Tibial artery (tissue), 4 donors: Measurements from ENCODE around the gene DNM1.

Experiments
- DNase-seq, 2 donors: peaks; one replicate each; pipeline ENCODE4 v3.0.0-alpha.2; 2019
- H3K27ac ChIP-seq, 2 donors: fragments of 200-600 bp; sonication (generic) in 1 of 2; 1 replicate in 1 of 2; 2 replicates in 1 of 2; pipeline ENCODE4 v1.5.1; 2018 to 2019; ENCODE audit warnings: mild to moderate bottlenecking in 1 of 2
- H3K27me3 ChIP-seq, 2 donors: fragments of 200-600 bp; sonication (generic) in 1 of 2; one replicate each; pipeline versions ENCODE4 v1.5.1 to v1.6.0; 2016 to 2019
- H3K36me3 ChIP-seq, 3 donors: fragments of 200-600 bp; sonication (generic) in 2 of 3; one replicate each; pipeline ENCODE4 v1.5.1; 2016 to 2019; ENCODE audit warnings: mild to moderate bottlenecking in 2 of 3
- H3K4me1 ChIP-seq, 4 donors: fragments of 200-600 bp; sonication (generic) in 2 of 4; 1 replicate in 3 of 4; 2 replicates in 1 of 4; pipeline ENCODE4 v1.5.1; 2016 to 2019
- H3K4me3 ChIP-seq, 2 donors: fragments of 200-600 bp; sonication (generic) in 1 of 2; 1 replicate in 1 of 2; 2 replicates in 1 of 2; pipeline ENCODE4 v1.5.1; 2018 to 2019; ENCODE audit warnings: mild to moderate bottlenecking in 2 of 2
- H3K9me3 ChIP-seq, 3 donors: fragments of 200-600 bp; sonication (generic) in 1 of 3; one replicate each; pipeline ENCODE4 v1.5.1; 2016 to 2019
- CTCF ChIP-seq, 2 experiments: fragments of 200-600 bp in 1 of 2; fragments of 450-650 bp in 1 of 2; IDR thresholded peaks; one replicate each; pipeline ENCODE4 v1.5.1; 2017 to 2019; ENCODE audit warnings: antibody characterized with exemption in 2 of 2, mild to moderate bottlenecking in 1 of 2, moderate library complexity in 1 of 2
- intact Hi-C: fragments of 100-400 bp; cut with DNase I; formaldehyde crosslinking; loops from one replicate; pipeline ENCODE4 v1.15.0; 2023; ENCODE audit warnings: low total_unique reads

DNM1 gene

GRCh38 chr9:128266868-128267590 is 63.9 kb downstream of the DNM1 start:
- H3K36me3 ChIP-seq: peaks cover 58 to 91% (median 72%) of the 10 kb centered on the region in 3 donors
- DNase-seq: no peak
- intact Hi-C loops: no loop called here
- H3K4me1 ChIP-seq: no peaks in the 10 kb centered on the region
- H3K4me3 ChIP-seq: no peak overlapping the region
- H3K27me3 ChIP-seq: no peaks in the 10 kb centered on the region
- no peak overlapping the region for H3K27ac ChIP-seq
- no peaks in the 10 kb centered on the region for H3K9me3 ChIP-seq
- no peak for TF ChIP-seq CTCF (IDR thresholded peaks at IDR 0.05)

- Histone ChIP-seq H3K4me1 (peaks cover 0 to 16% (median 15%) of the 10 kb centered on the region in 4 donors), H3K4me3 (no peak overlapping the region), H3K9me3 (no peaks in the 10 kb centered on the region), H3K27me3 (no peaks in the 10 kb centered on the region), H3K27ac (no peak overlapping the region), H3K36me3 (peaks cover 36 to 68% (median 52%) of the 10 kb centered on the region in 3 donors)
- no peak for DNase-seq
- intact Hi-C loops: no loop called here
- no peak for TF ChIP-seq CTCF (IDR thresholded peaks at IDR 0.05)
These were observed 67.9 kb downstream of the DNM1 start for GRCh38 chr9:128271112-128271511.

GRCh38 chr9:128271512-128271911 is 68.3 kb downstream of the DNM1 start:
- intact Hi-C loops: no loop called here
- H3K4me1 ChIP-seq: peaks cover 0 to 18% (median 16%) of the 10 kb centered on the region in 4 donors
- DNase-seq: no peak
- no peaks in the 10 kb centered on the region for H3K9me3 ChIP-seq
- no peak overlapping the region for H3K4me3 ChIP-seq
- TF ChIP-seq CTCF (IDR thresholded peaks at IDR 0.05): no peak
- no peak overlapping the region for H3K27ac ChIP-seq
- no peaks in the 10 kb centered on the region for H3K27me3 ChIP-seq
- H3K36me3 ChIP-seq: peaks cover 34 to 64% (median 49%) of the 10 kb centered on the region in 3 donors

GRCh38 chr9:128274245-128274644 is 71.1 kb downstream of the DNM1 start:
- peaks cover 0 to 29% (median 22%) of the 10 kb centered on the region in 4 donors for H3K4me1 ChIP-seq
- no peak for TF ChIP-seq CTCF (IDR thresholded peaks at IDR 0.05)
- peak overlapping the region; percentile 68 to 94 for H3K4me3 ChIP-seq

GRCh38 chr9:128275198-128276007 is 72.2 kb downstream of the DNM1 start, which contains the start of gene GOLGA2:
Gene GOLGA2, minus strand, starts transcription at chr9:128276007. Its CDS starts 31 bp downstream, at chr9:128275976.
- Histone ChIP-seq H3K27ac (peak within 1 kb of the TSS; percentile 83 to 88), H3K4me1 (peaks cover 0 to 29% (median 22%) of the 10 kb centered on the region in 4 donors), H3K9me3 (no peaks in the 10 kb centered on the region), H3K27me3 (no peaks in the 10 kb centered on the region), H3K4me3 (peak within 1 kb of the TSS; percentile 68 to 94), H3K36me3 (peaks cover 18 to 30% (median 27%) of the 10 kb centered on the region in 3 donors)
- TF ChIP-seq CTCF (IDR thresholded peaks at IDR 0.05): no peak
- no peak for DNase-seq
- intact Hi-C loops: no loop called here

More at GRCh38 chr9:128274245-128274644, 71.1 kb downstream of the DNM1 start:
- H3K9me3 ChIP-seq: no peaks in the 10 kb centered on the region
- peaks cover 18 to 36% (median 27%) of the 10 kb centered on the region in 3 donors for H3K36me3 ChIP-seq
- intact Hi-C loops: no loop called here
- DNase-seq: no peak
- H3K27ac ChIP-seq: no peak overlapping the region
- H3K27me3 ChIP-seq: no peaks in the 10 kb centered on the region
